GM12878 (cell line): ENCODE data around the gene ZBTB38. TPM values are rescaled to one million over a fixed set of nuclear protein-coding genes. Genes with fewer than 3 reads are reported as not detected.

Experiments used
- ATAC-seq: fragments of 200-7000 bp; cut with Tn5 transposase; 3 replicates; pipeline ENCODE4 v1.9.1; 2020; ENCODE audit warnings: mild to moderate bottlenecking, moderate library complexity
- BruUV-seq: library from RNA; stranded (reverse); fragments of 400-500 nt; replicated peaks from 2 replicates; lab custom pipeline; 2021; lab: Mats Ljungman, UMichigan
- CTCF ChIA-PET: fragments of 300-600 bp; sonication (Branson Sonifier 250); formaldehyde crosslinking; extraction: SDS; loops from one replicate; lab custom pipeline; 2021; ENCODE audit warnings: inconsistent platforms; lab: Yijun Ruan, JAX
- POLR2A ChIA-PET: fragments of 350-600 bp; formaldehyde crosslinking; extraction: SDS; loops from one replicate; lab custom pipeline; 2021; ENCODE audit warnings: inconsistent platforms; lab: Charles Lee
- RAD21 ChIA-PET: fragments of 300-600 bp; sonication (Branson Sonifier 250); formaldehyde crosslinking; loops from one replicate; lab custom pipeline; 2023; ENCODE audit warnings: antibody characterized with exemption; ENCODE audit not compliant: unreplicated experiment; lab: Charles Lee
- SMC1A ChIA-PET: fragments of 300-600 bp; sonication (Branson Sonifier 250); formaldehyde crosslinking; loops from one replicate; lab custom pipeline; 2023; ENCODE audit not compliant: unreplicated experiment, uncharacterized antibody; lab: Charles Lee
- DNase-seq: peaks from one replicate; pipeline ENCODE4 v3.0.0-alpha.2; 2011; ENCODE audit warnings: low read depth, low spot score
- FAIRE-seq: peaks from 3 replicates; lab custom pipeline; 2011; peaks lifted over from hg19 to GRCh38; lab: Jason Lieb, UNC
- H2AFZ ChIP-seq: 2 replicates; pipeline ENCODE4 v1.6.0; 2011; ENCODE audit warnings: low read depth, low read length, control low read depth; ENCODE audit not compliant: control insufficient read depth
- H3K27ac ChIP-seq: 2 replicates; pipeline ENCODE4 v1.5.1; 2011; ENCODE audit warnings: control low read depth; ENCODE audit not compliant: control insufficient read depth, insufficient read depth
- H3K27me3 ChIP-seq, 2 experiments: replicated peaks in 1 of 2; 2 replicates each; pipeline versions ENCODE4 v1.6.0 to v1.6.1; 2011; ENCODE audit warnings: low read length in 1 of 2; ENCODE audit not compliant: control insufficient read depth in 2 of 2, insufficient read depth in 2 of 2
- H3K36me3 ChIP-seq, 2 experiments: 2 replicates each; pipeline ENCODE4 v1.5.1; 2011; ENCODE audit warnings: low read length in 1 of 2; ENCODE audit not compliant: control insufficient read depth in 2 of 2, insufficient read depth in 2 of 2
- H3K4me1 ChIP-seq: 2 replicates; pipeline ENCODE4 v1.6.1; 2011; ENCODE audit warnings: mild to moderate bottlenecking, low read length, moderate library complexity, mixed read lengths; ENCODE audit not compliant: control insufficient read depth, insufficient read depth
- H3K4me2 ChIP-seq: 2 replicates; pipeline ENCODE4 v1.6.0; 2011; ENCODE audit warnings: control low read depth; ENCODE audit not compliant: control insufficient read depth, insufficient read depth
- H3K4me3 ChIP-seq: fragments of 200-600 bp; sonication (generic); 2 replicates; pipeline ENCODE4 v1.5.1; 2016
- H3K79me2 ChIP-seq: 2 replicates; pipeline ENCODE4 v1.6.0; 2011; ENCODE audit warnings: low read length; ENCODE audit not compliant: control insufficient read depth, insufficient read depth
- H3K9ac ChIP-seq: 2 replicates; pipeline ENCODE4 v1.8.0; 2011; ENCODE audit warnings: low read length, control low read depth, mixed read lengths; ENCODE audit not compliant: control insufficient read depth, insufficient read depth
- H3K9me3 ChIP-seq: replicated peaks from 3 replicates; pipeline ENCODE4 v1.5.1; 2011; ENCODE audit warnings: mild to moderate bottlenecking, low read length; ENCODE audit not compliant: control insufficient read depth, insufficient read depth
- H4K20me1 ChIP-seq: 2 replicates; pipeline ENCODE4 v1.6.0; 2011; ENCODE audit not compliant: control insufficient read depth, insufficient read depth
- ASH2L ChIP-seq: fragments of 300-600, 200-600 bp; sonication (generic); IDR thresholded peaks from 2 replicates; pipeline ENCODE4 v1.6.1; 2017; ENCODE audit warnings: low read depth, mild to moderate bottlenecking, borderline replicate concordance
- BMI1 ChIP-seq: fragments of 450-650 bp; IDR thresholded peaks from 2 replicates; pipeline ENCODE4 v1.6.1; 2016; ENCODE audit warnings: mild to moderate bottlenecking, moderate library complexity, borderline replicate concordance
- EZH2 ChIP-seq: IDR thresholded peaks from 2 replicates; pipeline ENCODE4 v1.6.1; 2012; ENCODE audit warnings: low read depth, mild to moderate bottlenecking, control low read depth, inconsistent platforms, low read length, borderline replicate concordance; ENCODE audit not compliant: control insufficient read depth
- FOXK2 ChIP-seq: fragments of 450-650 bp; IDR thresholded peaks from 2 replicates; pipeline ENCODE4 v1.6.1; 2017; ENCODE audit warnings: mild to moderate bottlenecking, moderate library complexity
- HCFC1 ChIP-seq: fragments of 150-350 bp; IDR thresholded peaks from 2 replicates; pipeline ENCODE4 v1.6.1; 2014; ENCODE audit warnings: low read length
- JUND ChIP-seq: IDR thresholded peaks from 2 replicates; pipeline ENCODE4 v1.6.1; 2012; ENCODE audit warnings: low read depth, mild to moderate bottlenecking, low read length, improper control_type of control experiment, moderate library complexity
- MEF2B ChIP-seq: fragments of 450-650 bp; IDR thresholded peaks from 2 replicates; pipeline ENCODE4 v1.6.1; 2018; ENCODE audit warnings: mild to moderate bottlenecking, moderate library complexity; ENCODE audit not compliant: partially characterized antibody, poor library complexity, severe bottlenecking
- POLR2A ChIP-seq: IDR thresholded peaks from 2 replicates; pipeline ENCODE4 v1.6.1; 2011; ENCODE audit warnings: low read depth, mild to moderate bottlenecking, low read length
- SMAD5 ChIP-seq: IDR thresholded peaks from 2 replicates; pipeline ENCODE4 v1.6.1; 2016; ENCODE audit warnings: antibody characterized with exemption, low read depth
- SREBF1 ChIP-seq: IDR thresholded peaks from 2 replicates; pipeline ENCODE4 v1.6.1; 2012; ENCODE audit warnings: mild to moderate bottlenecking, low read length
- SRF ChIP-seq, 2 experiments: IDR thresholded peaks; 2 replicates each; pipeline ENCODE4 v1.6.1; 2011; ENCODE audit warnings: low read depth in 2 of 2, low read length in 2 of 2, mild to moderate bottlenecking in 1 of 2, moderate library complexity in 1 of 2
- WGBS: methylation state at CpG from one replicate; pipeline ENCODE4 v1.1.6; 2016; ENCODE audit warnings: low lambda C conversion rate; ENCODE audit not compliant: insufficient replicate concordance, insufficient coverage; ENCODE audit errors: missing lambda C conversion rate; 5-methylcytosine and 5-hydroxymethylcytosine counted together
- in situ Hi-C: fragments of 300-500 bp; cut with MboI; formaldehyde crosslinking; loops from 9 replicates; pipeline ENCODE4 v1.14.3; 2018; ENCODE audit warnings: mixed read lengths
- intact Hi-C: fragments of 100-400 bp; cut with micrococcal nuclease; formaldehyde crosslinking; loops from one replicate; pipeline ENCODE4 v1.14.2; 2022; ENCODE audit not compliant: unreplicated experiment
- polyA plus RNA-seq, 11 experiments: library from polyadenylated mRNA; depleted of rRNA in 4 of 11; unstranded in 6 of 11; stranded (reverse) in 5 of 11; fragments of >200 nt; fragmentation: Nextera tagmentation in 4 of 11; fragmentation: Illumina TruSeq in 1 of 11; extraction: Ambion mirVana in 4 of 11; extraction: Trizol in 1 of 11; gene quantifications; 1 replicate in 1 of 11; 2 replicates in 10 of 11; pipeline versions ENCODE4 v1.2.1 to v1.2.3, GENCODE V29; 2011 to 2016; ENCODE audit warnings: inconsistent platforms in 2 of 11, missing spikeins in 2 of 11, low read depth in 1 of 11
- total RNA-seq, 4 experiments: library from RNA; depleted of rRNA in 3 of 4; stranded (reverse); fragments of >200 nt in 3 of 4; fragmentation: Illumina TruSeq in 1 of 4; extraction: Trizol in 1 of 4; gene quantifications; 2 replicates each; pipeline versions ENCODE4 v1.2.1 to v1.2.3, GENCODE V29; 2013 to 2021
- TF ChIP-seq, protein P1 (sequence below): fragments of 450-650 bp; IDR thresholded peaks from 2 replicates; pipeline ENCODE4 v1.6.1; 2017; ENCODE audit warnings: mild to moderate bottlenecking, moderate library complexity
- TF ChIP-seq, protein P2 (sequence below): fragments of 450-650 bp; conservative IDR thresholded peaks from 2 replicates; pipeline ENCODE4 v1.6.1; 2017; ENCODE audit warnings: mild to moderate bottlenecking, moderate library complexity

The ZBTB38 gene
- total and polyA plus RNA-seq, 10 of the 15 experiments (the other 5 are each of a cell fraction or from before 2014, with no cell fraction given), result 34.2 to 115 (median 88.6) TPM

DNA sequence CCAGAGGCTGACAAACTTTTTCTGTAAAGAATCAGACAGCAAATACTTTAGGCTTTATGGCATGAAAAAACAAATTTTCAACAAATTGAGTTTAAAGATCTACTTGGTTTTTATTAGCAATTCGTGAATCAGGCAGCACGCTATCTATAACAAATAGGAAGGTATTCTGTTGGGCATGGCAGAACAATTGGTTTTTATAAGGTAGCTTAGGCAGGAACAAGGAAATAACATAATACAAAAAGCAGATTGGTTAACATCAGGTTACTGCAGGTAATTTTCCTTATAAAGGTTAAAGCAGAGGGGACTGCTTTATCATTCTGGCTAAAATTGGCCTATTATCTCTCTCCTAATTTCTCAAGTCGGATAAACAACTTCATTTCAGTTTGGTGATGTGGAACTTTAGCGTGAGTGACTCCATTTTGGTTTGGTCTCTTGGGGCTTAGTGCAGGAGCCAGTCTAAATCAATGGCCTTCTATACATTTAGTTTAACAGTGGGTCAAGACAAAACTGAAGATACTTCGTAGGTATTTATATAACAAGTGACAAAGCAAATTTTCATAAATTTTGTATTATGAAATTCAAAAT is 26.8 kb downstream of the ZBTB38 start (continued):
- TF ChIP-seq, protein P1, sequence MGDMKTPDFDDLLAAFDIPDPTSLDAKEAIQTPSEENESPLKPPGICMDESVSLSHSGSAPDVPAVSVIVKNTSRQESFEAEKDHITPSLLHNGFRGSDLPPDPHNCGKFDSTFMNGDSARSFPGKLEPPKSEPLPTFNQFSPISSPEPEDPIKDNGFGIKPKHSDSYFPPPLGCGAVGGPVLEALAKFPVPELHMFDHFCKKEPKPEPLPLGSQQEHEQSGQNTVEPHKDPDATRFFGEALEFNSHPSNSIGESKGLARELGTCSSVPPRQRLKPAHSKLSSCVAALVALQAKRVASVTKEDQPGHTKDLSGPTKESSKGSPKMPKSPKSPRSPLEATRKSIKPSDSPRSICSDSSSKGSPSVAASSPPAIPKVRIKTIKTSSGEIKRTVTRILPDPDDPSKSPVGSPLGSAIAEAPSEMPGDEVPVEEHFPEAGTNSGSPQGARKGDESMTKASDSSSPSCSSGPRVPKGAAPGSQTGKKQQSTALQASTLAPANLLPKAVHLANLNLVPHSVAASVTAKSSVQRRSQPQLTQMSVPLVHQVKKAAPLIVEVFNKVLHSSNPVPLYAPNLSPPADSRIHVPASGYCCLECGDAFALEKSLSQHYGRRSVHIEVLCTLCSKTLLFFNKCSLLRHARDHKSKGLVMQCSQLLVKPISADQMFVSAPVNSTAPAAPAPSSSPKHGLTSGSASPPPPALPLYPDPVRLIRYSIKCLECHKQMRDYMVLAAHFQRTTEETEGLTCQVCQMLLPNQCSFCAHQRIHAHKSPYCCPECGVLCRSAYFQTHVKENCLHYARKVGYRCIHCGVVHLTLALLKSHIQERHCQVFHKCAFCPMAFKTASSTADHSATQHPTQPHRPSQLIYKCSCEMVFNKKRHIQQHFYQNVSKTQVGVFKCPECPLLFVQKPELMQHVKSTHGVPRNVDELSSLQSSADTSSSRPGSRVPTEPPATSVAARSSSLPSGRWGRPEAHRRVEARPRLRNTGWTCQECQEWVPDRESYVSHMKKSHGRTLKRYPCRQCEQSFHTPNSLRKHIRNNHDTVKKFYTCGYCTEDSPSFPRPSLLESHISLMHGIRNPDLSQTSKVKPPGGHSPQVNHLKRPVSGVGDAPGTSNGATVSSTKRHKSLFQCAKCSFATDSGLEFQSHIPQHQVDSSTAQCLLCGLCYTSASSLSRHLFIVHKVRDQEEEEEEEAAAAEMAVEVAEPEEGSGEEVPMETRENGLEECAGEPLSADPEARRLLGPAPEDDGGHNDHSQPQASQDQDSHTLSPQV, result peak; percentile 81
- TF ChIP-seq ASH2L (no peak), POLR2A (no peak)
- TF ChIP-seq, protein P2, sequence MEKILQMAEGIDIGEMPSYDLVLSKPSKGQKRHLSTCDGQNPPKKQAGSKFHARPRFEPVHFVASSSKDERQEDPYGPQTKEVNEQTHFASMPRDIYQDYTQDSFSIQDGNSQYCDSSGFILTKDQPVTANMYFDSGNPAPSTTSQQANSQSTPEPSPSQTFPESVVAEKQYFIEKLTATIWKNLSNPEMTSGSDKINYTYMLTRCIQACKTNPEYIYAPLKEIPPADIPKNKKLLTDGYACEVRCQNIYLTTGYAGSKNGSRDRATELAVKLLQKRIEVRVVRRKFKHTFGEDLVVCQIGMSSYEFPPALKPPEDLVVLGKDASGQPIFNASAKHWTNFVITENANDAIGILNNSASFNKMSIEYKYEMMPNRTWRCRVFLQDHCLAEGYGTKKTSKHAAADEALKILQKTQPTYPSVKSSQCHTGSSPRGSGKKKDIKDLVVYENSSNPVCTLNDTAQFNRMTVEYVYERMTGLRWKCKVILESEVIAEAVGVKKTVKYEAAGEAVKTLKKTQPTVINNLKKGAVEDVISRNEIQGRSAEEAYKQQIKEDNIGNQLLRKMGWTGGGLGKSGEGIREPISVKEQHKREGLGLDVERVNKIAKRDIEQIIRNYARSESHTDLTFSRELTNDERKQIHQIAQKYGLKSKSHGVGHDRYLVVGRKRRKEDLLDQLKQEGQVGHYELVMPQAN, result no peak
- TF ChIP-seq, all 136 proteins: peak for 5

DNA sequence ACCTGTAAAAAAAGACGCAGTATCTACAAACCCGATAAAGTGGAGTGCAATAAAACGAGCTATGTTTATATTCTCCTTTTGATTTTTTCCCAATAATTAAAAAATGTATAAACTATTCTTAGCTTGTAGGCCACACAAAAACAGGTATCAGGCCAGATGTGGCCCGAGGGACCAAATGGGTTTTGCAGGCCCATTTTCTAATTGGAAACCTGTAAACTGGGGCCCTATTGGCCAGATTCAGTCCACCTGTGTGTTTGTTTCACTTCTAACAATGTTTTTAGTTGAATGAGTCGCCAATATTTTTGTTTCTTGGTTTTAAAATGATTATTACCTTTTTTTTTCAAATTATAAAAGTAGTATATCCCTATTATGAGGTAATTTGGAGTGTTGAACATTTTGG is 29.7 kb downstream of the ZBTB38 start:
- in situ Hi-C loops, result no loop called here
- Histone ChIP-seq H3K4me3 (no peak overlapping the region), H3K36me3 (peaks cover 0 to 21% of the 10 kb centered on the region in 2 experiments; a peak in 2 of 4 replicates), H3K79me2 (peaks cover 68% of the 10 kb centered on the region), H3K4me1 (peaks cover 19% of the 10 kb centered on the region; the same call in 1 of the 2 replicates), H3K27me3 (no peaks in the 10 kb centered on the region), H3K4me2 (peak overlapping the region; percentile 14; the same call in 1 of the 2 replicates), H4K20me1 (no peaks in the 10 kb centered on the region), H3K9ac (no peak overlapping the region), H3K9me3 (peaks cover 22% of the 10 kb centered on the region), H3K27ac (peak overlapping the region; percentile 22; the same call in 1 of the 2 replicates), H2AFZ (no peak overlapping the region)
- WGBS, result 51% methylated on average over 5 of the region's 5 CpGs
- CTCF ChIA-PET, result interaction anchor here (1.2 to 2.6 kb wide), 3 partner anchors 10 to 13 kb away, joined by 3 to 9 read pairs (median 8); no protein-coding TSS in a partner anchor
- no TSS peak for BruUV-seq
- POLR2A ChIA-PET, result interaction anchor here (0.7 to 2.0 kb wide), 8 partner anchors 9 to 52 kb away, joined by 3 to 11 read pairs (median 3); no protein-coding TSS in a partner anchor
- RAD21 ChIA-PET, result interaction anchor here (0.9 to 2.5 kb wide), 8 partner anchors 10 to 44 kb away, joined by 3 to 17 read pairs (median 6); no protein-coding TSS in a partner anchor
- DNase-seq (no peak), ATAC-seq (no peak), FAIRE-seq (no peak)
- no peak for TF ChIP-seq BMI1
- TF ChIP-seq SMAD5, result no peak
- TF ChIP-seq FOXK2, result no peak
- no peak for TF ChIP-seq EZH2
- no peak for TF ChIP-seq HCFC1
- TF ChIP-seq SRF (IDR thresholded peaks at IDR 0.05; ENCODE audit: low read depth in 2 of 2, low read length in 2 of 2), result no peak
- no peak for TF ChIP-seq MEF2B
- TF ChIP-seq SREBF1, result no peak
- no peak for TF ChIP-seq JUND
- SMC1A ChIA-PET, result interaction anchor here (0.7 to 2.9 kb wide), 11 partner anchors 10 to 86 kb away, joined by 3 to 57 read pairs (median 4); no protein-coding TSS in a partner anchor
- intact Hi-C loops, result no loop called here
